ENCODE data around the gene RSPH3. TPM values are rescaled to one million over a fixed set of nuclear protein-coding genes. Genes with fewer than 3 reads are reported as not detected.

RSPH3 gene
- total and polyA plus RNA-seq, 2 of the 8 experiments (the other 6 are each of a cell fraction or from before 2014, with no cell fraction given): 0.60 to 2.7 TPM

DNA sequence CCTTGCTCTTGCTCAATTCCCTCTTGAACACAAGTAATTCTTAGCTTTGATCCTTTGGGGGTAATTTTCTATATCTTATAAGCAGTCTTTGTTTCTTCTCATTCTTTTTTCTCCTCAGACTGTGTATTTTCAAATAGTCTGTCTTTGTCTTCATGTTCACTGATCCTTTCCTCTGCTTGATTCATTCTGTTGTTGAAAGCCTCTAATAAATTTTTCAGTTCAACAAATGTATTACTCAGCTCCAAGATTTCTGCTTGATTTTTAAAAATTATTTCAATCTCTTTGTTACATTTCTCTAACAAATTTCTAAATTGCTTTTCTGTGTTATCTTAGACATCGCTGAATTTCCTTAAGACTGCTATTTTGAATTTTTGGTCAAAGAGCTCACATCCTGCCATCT is 11.5 kb downstream of the RSPH3 start:
- H3K9me3 ChIP-seq (ENCODE audit: insufficient read depth in 2 of 2, low read depth in 1 of 2, low read length in 1 of 2): no peaks in the 10 kb centered on the region
- no peak overlapping the region for H3K4ac ChIP-seq (replicated peaks; ENCODE audit: insufficient read length, low read depth, low read length)
- no peak overlapping the region for H3K4me3 ChIP-seq (ENCODE audit: extremely low read depth in 1 of 4, insufficient read depth in 2 of 4, low read depth in 3 of 4, low read length in 4 of 4)
- H3K27me3 ChIP-seq (replicated peaks in 1 of 4; ENCODE audit: control insufficient read depth in 3 of 4, extremely low read depth in 1 of 4, insufficient read depth in 3 of 4, low read length in 3 of 4): no peaks in the 10 kb centered on the region
- FAIRE-seq (no peak), DNase-seq (ENCODE audit: low read depth in 1 of 2, low spot score in 2 of 2) (no peak)
- no peak overlapping the region for H3K14ac ChIP-seq (ENCODE audit: insufficient read length)
- H2AFZ ChIP-seq (ENCODE audit: low read length): no peak overlapping the region
- TF ChIP-seq SIN3A (conservative IDR thresholded peaks at IDR 0.05 in 1 of 2, IDR thresholded peaks at IDR 0.05 in 1 of 2; ENCODE audit: low read depth in 1 of 2, low read length in 2 of 2) (no peak), HDAC2 (IDR thresholded peaks at IDR 0.05; ENCODE audit: borderline replicate concordance in 1 of 2, low read depth in 2 of 2, low read length in 2 of 2) (no peak), SUZ12 (IDR thresholded peaks at IDR 0.05; ENCODE audit: low read length) (no peak)
- H2BK12ac ChIP-seq (ENCODE audit: low read depth, low read length): no peak overlapping the region
- no peak overlapping the region for H3K18ac ChIP-seq (ENCODE audit: extremely low read depth, low read length)
- no peaks in the 10 kb centered on the region for H3K23me2 ChIP-seq (ENCODE audit: low read depth, low read length)
- WGBS, 2 experiments (ENCODE audit: extremely low coverage in 1 of 2, insufficient coverage in 1 of 2, insufficient read length in 1 of 2, insufficient replicate concordance in 2 of 2, low coverage in 1 of 2, low lambda C conversion rate in 2 of 2, missing lambda C conversion rate in 1 of 2): 94% methylated on average over 1 of the region's 1 CpG; no CpG with 5 or more reads in 1 of the 2 experiments
- H3K4me1 ChIP-seq (replicated peaks in 1 of 4; ENCODE audit: control insufficient read depth in 3 of 4, insufficient read depth in 4 of 4, low read length in 3 of 4): no peaks in the 10 kb centered on the region
- no peak overlapping the region for H3K4me2 ChIP-seq (ENCODE audit: insufficient read depth in 1 of 2, low read depth in 2 of 2, low read length in 2 of 2)
- CTCF ChIA-PET (ENCODE audit: partially characterized antibody): interaction anchor here (0.6 to 2.2 kb wide), 7 partner anchors 11 to 264 kb away, joined by 3 to 6 read pairs (median 3); partner anchors contain the start of gene RSPH3
- H3K79me2 ChIP-seq (ENCODE audit: control insufficient read depth in 1 of 2, insufficient read depth in 2 of 2, low read length in 2 of 2): no peaks in the 10 kb centered on the region
- H2BK120ac ChIP-seq (replicated peaks; ENCODE audit: low read depth, low read length): no peak overlapping the region
- H4K20me1 ChIP-seq (replicated peaks in 1 of 2; ENCODE audit: control insufficient read depth in 1 of 2, insufficient read depth in 2 of 2, low read length in 2 of 2): no peaks in the 10 kb centered on the region
- H4K8ac ChIP-seq (ENCODE audit: extremely low read depth, insufficient read depth, low read length): no peak overlapping the region
- H3K79me1 ChIP-seq (ENCODE audit: low read depth, low read length): no peaks in the 10 kb centered on the region
- no peak overlapping the region for H2AK5ac ChIP-seq (ENCODE audit: low read depth, low read length)
- no peaks in the 10 kb centered on the region for H3K36me3 ChIP-seq (ENCODE audit: control insufficient read depth in 2 of 4, insufficient read depth in 4 of 4, low read length in 3 of 4)
- POLR2A ChIA-PET (ENCODE audit: partially characterized antibody): interaction anchor here (1.2 kb wide), 1 partner anchor 226 kb away, joined by 5 read pairs; no protein-coding TSS in a partner anchor
- H4K91ac ChIP-seq (replicated peaks; ENCODE audit: insufficient read length, low read length): no peak overlapping the region
- no peak overlapping the region for H2BK15ac ChIP-seq (ENCODE audit: low read length)
- no peak overlapping the region for H2BK20ac ChIP-seq (ENCODE audit: low read length)
- no peak overlapping the region for H3K23ac ChIP-seq (ENCODE audit: insufficient read length)
- H4K5ac ChIP-seq (ENCODE audit: insufficient read length, low read depth, low read length): no peak overlapping the region
- H3K9ac ChIP-seq (replicated peaks in 1 of 4; ENCODE audit: extremely low read depth in 1 of 4, low read depth in 3 of 4, low read length in 3 of 4): no peak overlapping the region
- H3K56ac ChIP-seq (replicated peaks; ENCODE audit: insufficient read length, low read depth, low read length): no peak overlapping the region
- H3K27ac ChIP-seq (ENCODE audit: low read depth, low read length): no peak overlapping the region
- H2BK5ac ChIP-seq (ENCODE audit: low read depth, low read length): no peak overlapping the region

All from H1 (cell line).